NT2/D1 (cell line): ENCODE data around the gene SCUBE2.

Source experiments
- DNase-seq: peaks from one replicate; pipeline ENCODE4 v3.0.0-alpha.2; 2011; ENCODE audit warnings: low read depth, low spot score
- H3K27me3 ChIP-seq: 2 replicates; pipeline ENCODE4 v1.6.0; 2011; ENCODE audit warnings: mild to moderate bottlenecking; ENCODE audit not compliant: insufficient read length, insufficient read depth
- H3K36me3 ChIP-seq: 2 replicates; pipeline ENCODE4 v1.6.1; 2011; ENCODE audit warnings: mild to moderate bottlenecking, low read length, mixed read lengths; ENCODE audit not compliant: insufficient read depth, insufficient read length
- H3K4me1 ChIP-seq: 2 replicates; pipeline ENCODE4 v1.5.1; 2011; ENCODE audit not compliant: insufficient read depth, insufficient read length
- H3K4me3 ChIP-seq: 2 replicates; pipeline ENCODE4 v1.5.1; 2011; ENCODE audit warnings: low read depth; ENCODE audit not compliant: insufficient read length
- H3K9ac ChIP-seq: 2 replicates; pipeline ENCODE4 v1.6.0; 2011; ENCODE audit warnings: low read depth; ENCODE audit not compliant: insufficient read length
- H3K9me3 ChIP-seq: 2 replicates; pipeline ENCODE4 v1.5.1; 2011; ENCODE audit warnings: mild to moderate bottlenecking, low read length; ENCODE audit not compliant: insufficient read depth
- SUZ12 ChIP-seq: IDR thresholded peaks from 2 replicates; pipeline ENCODE4 v1.6.1; 2011; ENCODE audit not compliant: insufficient read length, insufficient read depth; ENCODE audit errors: extremely low read depth
- YY1 ChIP-seq: IDR thresholded peaks from 2 replicates; pipeline ENCODE4 v1.6.1; 2011; ENCODE audit not compliant: insufficient read length, insufficient read depth
- ZNF274 ChIP-seq: IDR thresholded peaks from 2 replicates; pipeline ENCODE4 v1.6.1; 2011; ENCODE audit warnings: mild to moderate bottlenecking, low read depth, low read length

SCUBE2 gene

DNA sequence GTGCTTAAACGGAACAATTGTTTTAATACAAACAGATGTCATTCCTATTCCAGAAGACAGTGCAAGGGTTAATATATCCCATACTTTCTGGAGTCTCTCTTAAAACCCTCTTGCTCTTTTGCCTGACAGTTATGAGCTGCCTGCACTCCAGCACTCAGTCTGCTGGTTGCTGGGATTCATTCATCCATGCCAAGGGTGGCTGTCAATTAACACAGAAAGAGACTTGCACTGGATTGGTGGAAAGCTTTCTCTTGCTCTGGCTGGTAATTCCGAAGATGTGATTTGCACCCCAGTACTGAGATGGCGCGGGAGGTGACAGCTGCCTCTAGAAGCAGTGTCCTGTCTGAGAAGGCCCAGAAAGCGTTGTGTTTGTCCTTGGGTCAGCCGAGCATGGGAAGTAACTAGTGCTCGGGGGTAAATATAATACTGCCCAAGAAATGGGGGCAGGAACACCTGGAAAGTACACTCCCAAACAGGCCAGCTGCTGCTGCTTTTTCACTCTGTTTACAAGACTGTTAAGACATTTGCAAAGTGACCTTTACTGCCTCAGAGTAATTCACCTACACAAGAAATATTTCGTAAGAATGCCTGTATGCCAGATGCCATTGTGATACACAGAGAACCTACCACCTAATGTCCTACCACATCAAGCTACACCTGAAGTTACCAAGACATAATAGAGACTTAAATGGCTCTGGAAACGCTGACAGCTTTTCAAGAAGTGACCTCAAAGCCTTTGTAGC, 20.5 kb downstream of the SCUBE2 start:
- H3K27me3 ChIP-seq: no peaks in the 10 kb centered on the region

GRCh38 chr11:9069862-9070470, 21.4 kb downstream of the SCUBE2 start:
- Histone ChIP-seq H3K4me3 (no peak overlapping the region), H3K36me3 (no peaks in the 10 kb centered on the region), H3K27me3 (no peaks in the 10 kb centered on the region), H3K9me3 (no peaks in the 10 kb centered on the region), H3K9ac (no peak overlapping the region), H3K4me1 (peaks cover 5% of the 10 kb centered on the region)
- TF ChIP-seq ZNF274: no peak
- TF ChIP-seq SUZ12: no peak
- TF ChIP-seq YY1: no peak
- no peak for DNase-seq

More for the DNA sequence above, 20.5 kb downstream of the SCUBE2 start:
- no peak overlapping the region for H3K9ac ChIP-seq
- H3K9me3 ChIP-seq: no peaks in the 10 kb centered on the region
- no peak overlapping the region for H3K4me3 ChIP-seq
- no peaks in the 10 kb centered on the region for H3K36me3 ChIP-seq
- TF ChIP-seq SUZ12: no peak
- TF ChIP-seq YY1: no peak
- no peak for TF ChIP-seq ZNF274
- no peak for DNase-seq
- peaks cover 5% of the 10 kb centered on the region for H3K4me1 ChIP-seq

DNA sequence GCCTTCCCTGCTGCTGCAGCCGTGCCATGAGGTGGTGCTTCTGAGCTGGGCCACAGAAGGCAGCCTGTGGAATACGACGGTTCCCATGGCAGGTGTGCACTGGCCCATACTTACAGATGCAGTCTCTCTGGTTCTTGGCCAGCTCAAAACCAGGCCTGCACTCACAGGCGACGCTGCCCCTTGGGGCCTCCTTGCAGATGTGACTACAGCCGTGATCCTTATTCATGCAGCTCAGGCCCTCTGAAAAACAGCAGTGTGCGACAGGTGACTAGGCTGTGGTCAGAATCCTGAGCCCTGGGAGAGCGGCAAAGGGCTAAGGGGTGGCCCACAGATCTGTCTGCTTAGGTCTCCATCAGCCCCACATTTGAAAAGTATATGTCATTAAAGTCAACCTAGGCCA, 22.1 kb downstream of the SCUBE2 start:
- Histone ChIP-seq H3K27me3 (no peaks in the 10 kb centered on the region), H3K9ac (no peak overlapping the region), H3K9me3 (no peaks in the 10 kb centered on the region), H3K4me1 (peaks cover 5% of the 10 kb centered on the region), H3K36me3 (no peaks in the 10 kb centered on the region), H3K4me3 (no peak overlapping the region)
- no peak for DNase-seq
- no peak for TF ChIP-seq ZNF274
- TF ChIP-seq SUZ12: no peak
- TF ChIP-seq YY1: no peak

DNA sequence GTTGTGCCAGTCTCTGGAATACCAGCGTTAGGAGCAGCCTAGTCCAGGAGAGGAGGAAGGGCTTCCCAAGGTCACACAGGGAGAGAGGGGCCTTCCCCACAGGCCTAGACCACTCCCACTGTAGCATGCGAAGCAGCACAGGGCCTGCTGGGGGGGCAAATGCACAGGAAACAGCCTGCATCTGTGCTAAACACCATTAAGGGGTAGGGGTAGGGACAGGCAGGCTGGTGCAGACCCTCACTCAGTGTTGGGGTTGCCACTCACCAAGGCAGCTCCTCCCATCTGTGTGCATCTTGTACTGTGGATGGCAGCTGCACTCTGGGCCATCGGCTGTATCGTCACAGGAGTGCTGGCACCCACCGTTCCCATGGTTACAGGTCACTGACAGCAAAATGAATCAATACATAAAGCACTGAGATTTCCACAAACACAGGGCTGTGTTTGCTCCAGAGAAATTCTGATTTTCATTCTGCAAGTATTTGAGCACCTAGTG, 24.9 kb downstream of the SCUBE2 start:
- TF ChIP-seq ZNF274 (no peak), SUZ12 (no peak), YY1 (no peak)
- no peak for DNase-seq
- peaks cover 3% of the 10 kb centered on the region for H3K4me1 ChIP-seq
- no peaks in the 10 kb centered on the region for H3K27me3 ChIP-seq
- no peak overlapping the region for H3K4me3 ChIP-seq
- H3K9ac ChIP-seq: no peak overlapping the region
- no peaks in the 10 kb centered on the region for H3K9me3 ChIP-seq
- no peaks in the 10 kb centered on the region for H3K36me3 ChIP-seq

- no peaks in the 10 kb centered on the region for H3K27me3 ChIP-seq
- H3K4me1 ChIP-seq: peaks cover 2% of the 10 kb centered on the region
- H3K36me3 ChIP-seq: no peaks in the 10 kb centered on the region
- H3K9ac ChIP-seq: no peak overlapping the region
- no peak for DNase-seq
- no peaks in the 10 kb centered on the region for H3K9me3 ChIP-seq
- no peak for TF ChIP-seq SUZ12
- H3K4me3 ChIP-seq: no peak overlapping the region
Measured at GRCh38 chr11:9065607-9066432, 25.6 kb downstream of the SCUBE2 start.

DNA sequence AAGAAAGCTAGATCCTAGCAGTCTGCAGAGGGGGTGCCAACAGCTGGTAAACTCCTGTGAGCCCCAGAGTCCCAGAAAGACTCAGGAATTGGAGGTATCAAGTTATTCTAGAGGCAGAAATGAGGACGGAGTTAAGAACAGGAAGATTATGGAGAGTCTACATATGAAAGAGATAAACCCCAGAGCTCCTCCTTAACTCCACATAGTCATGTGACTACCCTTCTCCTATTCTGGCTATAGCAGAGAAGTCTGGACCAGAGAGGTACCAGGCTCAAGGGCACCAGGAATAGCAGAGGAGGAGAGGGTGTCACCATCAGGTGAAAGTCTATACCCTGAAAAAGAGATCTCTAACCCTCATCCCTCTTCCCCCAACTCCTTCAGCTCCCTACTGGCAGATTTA, 29.6 kb downstream of the SCUBE2 start:
- no peaks in the 10 kb centered on the region for H3K27me3 ChIP-seq
- DNase-seq: no peak
- no peaks in the 10 kb centered on the region for H3K9me3 ChIP-seq
- no peak for TF ChIP-seq YY1
- TF ChIP-seq ZNF274: no peak
- H3K9ac ChIP-seq: no peak overlapping the region
- H3K4me1 ChIP-seq: peaks cover 2% of the 10 kb centered on the region
- H3K36me3 ChIP-seq: no peaks in the 10 kb centered on the region
- no peak overlapping the region for H3K4me3 ChIP-seq

DNA sequence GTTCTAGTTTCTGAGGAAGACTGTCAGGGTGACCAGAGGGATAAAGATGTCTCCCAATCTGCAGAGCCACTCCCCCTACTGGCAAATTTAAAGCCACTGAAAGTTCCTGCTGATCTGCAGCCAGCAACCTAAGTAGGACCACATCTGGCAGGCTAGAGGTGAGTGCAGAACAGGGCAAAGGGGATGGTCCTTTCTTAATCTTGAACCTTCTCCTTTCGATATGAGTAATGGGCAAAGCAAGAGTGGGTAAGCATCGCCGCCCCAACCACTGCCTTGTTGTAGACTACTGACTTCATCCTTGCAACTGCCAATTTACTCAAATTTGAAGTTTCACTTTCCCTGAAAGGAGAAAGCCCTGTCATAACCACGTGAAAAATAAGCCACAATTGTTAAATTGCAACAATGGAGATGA, 30.7 kb downstream of the SCUBE2 start:
- no peak overlapping the region for H3K9ac ChIP-seq
- DNase-seq: no peak
- TF ChIP-seq SUZ12: no peak

More for the DNA sequence above, 30.7 kb downstream of the SCUBE2 start:
- Histone ChIP-seq H3K9me3 (no peaks in the 10 kb centered on the region), H3K27me3 (no peaks in the 10 kb centered on the region), H3K4me3 (no peak overlapping the region), H3K4me1 (no peaks in the 10 kb centered on the region), H3K36me3 (no peaks in the 10 kb centered on the region)
